Right lobe of liver (tissue), 6 donors: ENCODE measurements around the gene ADORA1. TPM values are rescaled to one million over a fixed set of nuclear protein-coding genes. Genes with fewer than 3 reads are reported as not detected.

Experiments used
- ATAC-seq, 4 donors: fragments of 200-7000 bp; cut with Tn5 transposase; one replicate each; pipeline ENCODE4 v1.9.1; 2020; ENCODE audit warnings: mild to moderate bottlenecking in 4 of 4, moderate library complexity in 4 of 4
- DNase-seq, 3 donors: peaks; one replicate each; pipeline ENCODE4 v3.0.0-alpha.2; 2020
- H3K27ac ChIP-seq, 3 donors: fragments of 200-600 bp; one replicate each; pipeline ENCODE4 v1.8.0; 2022
- H3K27me3 ChIP-seq, 2 donors: fragments of 200-600 bp; one replicate each; pipeline ENCODE4 v1.8.0; 2022
- H3K36me3 ChIP-seq, 4 donors: fragments of 200-600 bp; sonication (generic) in 1 of 4; one replicate each; pipeline versions ENCODE4 v1.5.1 to v1.8.0; 2017 to 2022; ENCODE audit warnings: control low read depth in 1 of 4
- H3K4me1 ChIP-seq, 4 donors: fragments of 200-600 bp; sonication (generic) in 1 of 4; one replicate each; pipeline versions ENCODE4 v1.5.1 to v1.8.0; 2017 to 2022; ENCODE audit warnings: control low read depth in 1 of 4
- H3K4me3 ChIP-seq, 3 donors: fragments of 200-600 bp; one replicate each; pipeline ENCODE4 v1.8.0; 2022
- H3K9me3 ChIP-seq, 4 donors: fragments of 200-600 bp; sonication (generic) in 1 of 4; one replicate each; pipeline versions ENCODE4 v1.5.1 to v1.8.0; 2017 to 2022; ENCODE audit warnings: control low read depth in 1 of 4
- CTCF ChIP-seq, 4 donors: fragments of 200-600 bp in 3 of 4; fragments of 450-650 bp in 1 of 4; IDR thresholded peaks; one replicate each; pipeline versions ENCODE4 v1.5.1 to v1.8.0; 2016 to 2022; ENCODE audit warnings: antibody characterized with exemption in 4 of 4, mild to moderate bottlenecking in 2 of 4
- POLR2A ChIP-seq: fragments of 450-650 bp; IDR thresholded peaks from one replicate; pipeline ENCODE4 v1.6.1; 2017; ENCODE audit warnings: antibody characterized with exemption, mild to moderate bottlenecking
- WGBS: methylation state at CpG from one replicate; pipeline ENCODE4 v1.1.6; 2018; ENCODE audit warnings: low coverage, low lambda C conversion rate; ENCODE audit not compliant: insufficient coverage; ENCODE audit errors: missing lambda C conversion rate; 5-methylcytosine and 5-hydroxymethylcytosine counted together
- intact Hi-C, 2 donors: fragments of 100-400 bp; cut with DNase I; formaldehyde crosslinking; loops; one replicate each; pipeline versions ENCODE4 v1.11.2 to v1.14.1; 2022
- total RNA-seq, 6 experiments: library from RNA; depleted of rRNA in 2 of 6; stranded (reverse); fragments of >200 nt in 2 of 6; fragmentation: NEBNext Ultra II Directional in 3 of 6; extraction: Animal tissue kit (Norgen Biotek cat#: 25700) in 3 of 6; gene quantifications; one replicate each; pipeline versions ENCODE4 v1.1.0 to v1.2.4, GENCODE V29; 2016 to 2023
- donor health status: DM: no; HTN: yes; CAD: no.
- donor health status: DM: no; HTN: no; CAD: no.
- donor health status: DM: no; HTN: no; CAD: no.
- donor health status: DM: no; HTN: yes; CAD: no.
- donor health status: DM: no; HTN: yes; CAD: no.

The ADORA1 gene
- total RNA-seq, 6 experiments from 2014 or later: 0.31 to 0.78 (median 0.39) TPM; not detected in 1

- no peak overlapping the region for H3K27ac ChIP-seq
- TF ChIP-seq CTCF (IDR thresholded peaks at IDR 0.05): peak; percentile 38 to 60 (median 52)
- TF ChIP-seq POLR2A: no peak
- H3K9me3 ChIP-seq: no peaks in the 10 kb centered on the region
- intact Hi-C loops: loop anchor here in 1 of 2 donors (5.0 kb wide), 1 partner anchor 51 kb away; no protein-coding TSS in a partner anchor
- no peaks in the 10 kb centered on the region for H3K4me1 ChIP-seq
- peak; percentile 76 to 97 (median 89) for ATAC-seq
- H3K4me3 ChIP-seq: no peak overlapping the region
- no peaks in the 10 kb centered on the region for H3K36me3 ChIP-seq
- DNase-seq: peak in 2 of 3 donors; percentile 63 to 71
- 58% methylated on average over 4 of the region's 14 CpGs for whole genome bisulfite sequencing
- H3K27me3 ChIP-seq: no peaks in the 10 kb centered on the region
Observed at GRCh38 chr1:203166192-203166940, 38.8 kb downstream of the ADORA1 start.

GRCh38 chr1:203167026-203167912, 39.7 kb downstream of the ADORA1 start:
- ATAC-seq (no peak), DNase-seq (no peak)
- WGBS: 61% methylated on average over 11 of the region's 23 CpGs
- H3K4me1 ChIP-seq: no peaks in the 10 kb centered on the region
- intact Hi-C loops: loop anchor here in 1 of 2 donors (5.0 kb wide), 1 partner anchor 50 kb away; no protein-coding TSS in a partner anchor
- TF ChIP-seq POLR2A (no peak), CTCF (IDR thresholded peaks at IDR 0.05) (no peak)
- no peaks in the 10 kb centered on the region for H3K27me3 ChIP-seq
- no peaks in the 10 kb centered on the region for H3K9me3 ChIP-seq
- H3K27ac ChIP-seq: no peak overlapping the region
- no peaks in the 10 kb centered on the region for H3K36me3 ChIP-seq
- H3K4me3 ChIP-seq: no peak overlapping the region

GRCh38 chr1:203167913-203168200, 40.3 kb downstream of the ADORA1 start:
- no peaks in the 10 kb centered on the region for H3K36me3 ChIP-seq
- H3K4me1 ChIP-seq: no peaks in the 10 kb centered on the region
- no peak for TF ChIP-seq POLR2A
- no peak overlapping the region for H3K27ac ChIP-seq
- WGBS: no CpG with 5 or more reads among the region's 5 CpGs
- H3K27me3 ChIP-seq: no peaks in the 10 kb centered on the region
- H3K4me3 ChIP-seq: no peak overlapping the region
- intact Hi-C loops: loop anchor here in 1 of 2 donors (5.0 kb wide), 1 partner anchor 49 kb away; no protein-coding TSS in a partner anchor
- no peak for ATAC-seq
- H3K9me3 ChIP-seq: no peaks in the 10 kb centered on the region
- DNase-seq: no peak

GRCh38 chr1:203168256-203168786, 40.8 kb downstream of the ADORA1 start:
- TF ChIP-seq CTCF (IDR thresholded peaks at IDR 0.05) (no peak), POLR2A (no peak)
- Histone ChIP-seq H3K27ac (no peak overlapping the region), H3K4me1 (no peaks in the 10 kb centered on the region), H3K9me3 (no peaks in the 10 kb centered on the region), H3K36me3 (no peaks in the 10 kb centered on the region), H3K27me3 (no peaks in the 10 kb centered on the region), H3K4me3 (no peak overlapping the region)
- 81% methylated on average over 3 of the region's 12 CpGs for WGBS
- DNase-seq: no peak
- intact Hi-C loops: loop anchor here in 1 of 2 donors (5.0 kb wide), 1 partner anchor 49 kb away; no protein-coding TSS in a partner anchor
- no peak for ATAC-seq
